Activated CD4-positive, alpha-beta T cell treated with anti-CD3 and anti-CD28 coated beads for 48 hours (primary cell): Measurements from ENCODE around the gene YAP1.

ENCODE experiments used
- DNase-seq: peaks from one replicate; pipeline ENCODE4 v3.0.0-alpha.2; 2020

YAP1 gene

DNA sequence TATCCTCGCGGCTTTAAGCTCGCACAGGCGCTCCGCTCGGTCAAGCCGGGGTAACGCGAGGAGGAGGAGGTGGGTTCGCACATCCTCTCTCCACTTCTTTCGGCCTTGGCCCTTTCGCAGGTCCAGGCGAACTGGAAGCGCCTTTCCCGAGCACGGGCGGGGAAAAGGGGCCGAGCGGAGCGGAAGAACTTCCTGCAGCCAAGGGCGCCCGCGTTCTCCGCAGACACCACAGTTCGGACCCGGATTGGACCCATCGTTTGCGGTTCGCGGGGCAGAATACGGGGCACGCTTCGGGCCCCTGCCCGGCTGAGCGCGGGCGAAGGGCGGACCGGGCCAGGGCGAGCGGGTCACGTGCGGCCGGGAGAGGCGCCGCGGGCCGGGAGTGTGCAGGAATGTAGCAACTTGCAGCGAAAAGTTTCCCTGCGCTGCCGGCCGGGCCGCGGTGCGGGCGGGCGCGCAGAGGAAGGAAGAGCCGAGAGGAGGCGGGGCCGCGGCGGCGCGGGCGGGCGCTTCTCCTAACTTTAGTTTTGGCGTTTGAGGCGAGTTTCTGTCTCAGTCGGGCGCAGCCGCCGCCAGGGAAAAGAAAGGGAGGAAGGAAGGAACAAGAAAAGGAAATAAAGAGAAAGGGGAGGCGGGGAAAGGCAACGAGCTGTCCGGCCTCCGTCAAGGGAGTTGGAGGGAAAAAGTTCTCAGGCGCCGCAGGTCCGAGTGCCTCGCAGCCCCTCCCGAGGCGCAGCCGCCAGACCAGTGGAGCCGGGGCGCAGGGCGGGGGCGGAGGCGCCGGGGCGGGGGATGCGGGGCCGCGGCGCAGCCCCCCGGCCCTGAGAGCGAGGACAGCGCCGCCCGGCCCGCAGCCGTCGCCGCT lies at the start of gene YAP1:
Gene YAP1, plus strand, starts transcription at position 552 of the 865 bp plus-strand sequence. CDS start 402 bp downstream, outside the sequence.
- DNase-seq: peak; percentile 79

DNA sequence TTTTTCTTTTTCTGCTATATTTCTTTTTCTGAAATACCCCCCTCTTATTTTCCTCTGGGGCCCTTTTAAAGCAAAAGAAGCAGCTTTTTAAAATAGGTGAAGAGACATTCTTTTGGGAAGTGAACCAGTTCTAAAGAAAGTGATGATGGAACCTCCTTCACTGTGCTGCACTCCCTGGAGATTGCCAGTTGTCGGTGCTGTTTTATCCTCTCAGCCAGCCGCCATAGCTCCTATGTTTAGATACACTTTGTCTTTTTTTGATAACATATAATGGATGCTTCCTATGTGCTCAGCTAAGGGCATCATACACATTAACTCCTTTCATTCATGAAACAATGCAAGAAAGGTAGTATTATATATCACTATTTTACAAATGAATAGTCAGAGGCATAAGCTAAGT lies 49.0 kb upstream of the YAP1 start:
- no peak for DNase-seq

DNA sequence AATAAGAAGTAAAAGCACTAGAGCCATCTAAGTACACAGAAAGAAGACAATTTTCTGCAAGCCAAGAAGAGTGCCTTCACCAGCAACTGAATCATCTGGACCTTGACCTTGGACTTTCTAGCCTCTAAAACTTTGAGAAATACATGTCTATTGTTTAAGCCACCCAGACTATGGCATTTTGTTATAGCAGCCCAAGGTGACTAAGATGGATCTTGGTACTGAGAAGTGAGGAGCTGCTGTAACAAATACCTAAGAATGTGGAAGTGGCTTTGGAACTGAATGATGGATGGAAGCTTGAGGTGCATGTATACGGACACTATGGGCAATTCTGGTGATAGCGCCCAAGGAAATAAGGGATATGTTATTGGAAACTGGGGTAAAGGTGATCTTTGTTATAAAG lies 48.1 kb upstream of the YAP1 start:
- DNase-seq: no peak

DNA sequence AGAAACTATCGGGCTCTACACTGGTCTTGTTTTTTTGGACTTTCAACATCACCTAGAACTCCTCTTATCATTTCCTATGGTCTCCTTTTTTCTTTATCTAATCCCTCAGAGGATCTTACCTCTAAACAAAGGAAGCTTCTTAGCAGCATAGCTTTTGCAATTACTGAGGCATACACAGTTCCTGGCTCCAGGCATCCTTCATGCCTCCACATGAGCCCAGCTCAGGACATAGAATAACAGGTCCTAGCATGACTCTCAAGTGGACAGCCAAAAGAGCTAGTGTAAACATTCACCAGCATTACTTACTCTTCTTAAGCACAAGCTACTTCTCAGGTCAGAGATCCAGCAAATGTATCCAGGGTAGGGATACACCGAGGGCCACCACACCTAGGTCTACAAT lies 45.9 kb upstream of the YAP1 start:
- no peak for DNase-seq

DNA sequence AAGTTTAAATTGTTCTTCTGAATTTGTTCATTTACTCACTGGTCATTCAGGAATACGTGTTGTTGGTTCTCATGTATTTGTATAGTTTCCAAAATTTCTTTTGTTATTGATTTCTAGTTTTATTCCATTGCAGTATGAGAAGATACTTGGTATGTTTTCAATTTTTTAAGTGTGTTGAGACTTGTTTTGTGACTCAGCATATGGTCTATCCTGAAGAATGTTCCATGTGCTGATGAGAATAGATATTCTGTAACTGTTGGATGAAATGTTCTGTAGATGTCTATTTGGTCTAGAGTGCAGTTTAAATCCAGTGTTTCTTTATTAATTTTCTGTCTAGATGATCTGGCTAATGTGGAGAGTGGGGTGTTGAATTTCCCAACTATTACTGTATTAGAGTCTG lies 39.5 kb upstream of the YAP1 start:
- DNase-seq: no peak

DNA sequence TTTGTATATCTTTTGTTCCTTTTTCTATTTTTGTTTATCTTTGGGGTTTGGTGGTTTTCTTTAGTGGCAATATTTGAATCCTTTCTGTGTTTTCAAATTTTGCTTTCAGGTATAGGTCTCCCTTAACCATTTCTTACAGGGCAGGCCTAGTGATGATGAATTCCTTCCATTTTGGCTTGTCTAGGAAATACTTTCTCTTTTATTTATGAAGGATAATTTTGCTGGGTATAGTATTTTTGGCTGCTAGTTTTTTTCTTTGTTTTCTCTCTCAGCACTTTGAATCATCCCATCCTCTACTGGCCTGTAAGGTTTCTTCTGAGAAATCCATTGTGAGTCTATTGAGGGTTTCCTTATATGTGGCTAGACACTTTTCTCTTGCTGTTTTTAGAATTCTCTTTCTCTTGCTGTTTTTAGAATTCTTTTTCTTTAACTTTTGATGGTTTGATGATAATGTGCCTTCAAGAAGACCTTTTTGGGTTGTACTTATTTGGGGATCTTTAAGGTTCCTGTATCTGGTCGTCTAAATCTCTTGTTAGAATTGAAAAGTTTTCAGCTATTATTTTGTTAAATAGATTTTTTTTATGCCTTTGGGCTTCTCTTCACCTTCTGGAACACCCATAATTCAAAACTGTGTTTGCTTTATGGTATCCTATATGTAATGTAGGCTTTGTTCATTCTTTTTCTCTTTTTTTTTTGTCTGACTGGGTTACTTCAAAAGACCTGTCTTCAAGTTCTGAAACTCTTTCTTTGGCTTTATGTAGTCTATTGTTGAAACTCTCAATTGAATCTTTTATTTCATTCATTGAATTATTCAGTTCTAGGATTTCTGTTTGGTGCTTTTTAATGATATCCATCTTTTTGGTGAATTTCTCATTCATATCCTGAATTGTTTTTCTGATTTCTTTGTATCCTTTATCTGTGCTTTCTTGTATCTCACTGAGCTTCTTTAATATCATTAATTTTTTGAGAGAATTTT lies 38.5 kb upstream of the YAP1 start:
- DNase-seq: no peak

DNA sequence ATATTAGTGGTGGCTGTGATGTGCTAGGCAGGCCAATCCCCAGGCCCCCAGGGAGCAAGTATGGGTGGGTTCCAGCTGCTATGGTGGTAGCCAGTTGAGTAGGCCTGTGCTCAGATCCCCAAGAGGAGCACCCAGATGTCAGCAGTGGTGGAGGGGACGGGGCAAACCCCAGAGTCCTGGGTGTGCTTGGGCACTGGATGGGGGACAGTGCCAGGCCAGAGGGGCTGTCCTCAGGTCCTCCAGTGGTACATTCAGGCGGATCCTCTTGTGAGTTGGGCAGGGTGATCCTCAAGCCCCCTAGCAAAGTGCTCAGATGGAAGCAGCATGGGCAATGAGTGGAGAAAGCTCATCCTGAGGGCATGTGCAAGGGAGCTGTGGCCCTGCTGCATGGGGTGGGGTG lies 37.0 kb upstream of the YAP1 start:
- DNase-seq: no peak

DNA sequence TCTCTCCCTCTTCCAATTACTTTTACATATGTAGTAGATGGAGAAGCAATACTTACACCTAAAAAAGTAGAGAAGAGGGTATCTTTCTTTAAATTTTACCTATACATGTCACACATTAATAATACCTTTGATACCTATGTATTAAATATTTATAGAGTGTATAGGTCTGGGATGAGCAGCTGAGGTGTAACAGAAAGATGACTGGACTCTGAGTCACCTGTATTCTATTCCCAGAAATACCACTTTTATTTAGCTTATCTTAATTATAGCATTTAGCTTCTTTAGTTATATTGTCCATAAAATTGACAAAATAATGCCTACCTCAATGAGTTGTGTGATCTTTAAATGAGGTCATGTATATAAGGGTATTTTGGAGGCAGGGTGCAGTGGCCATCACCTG lies 30.6 kb upstream of the YAP1 start:
- no peak for DNase-seq

DNA sequence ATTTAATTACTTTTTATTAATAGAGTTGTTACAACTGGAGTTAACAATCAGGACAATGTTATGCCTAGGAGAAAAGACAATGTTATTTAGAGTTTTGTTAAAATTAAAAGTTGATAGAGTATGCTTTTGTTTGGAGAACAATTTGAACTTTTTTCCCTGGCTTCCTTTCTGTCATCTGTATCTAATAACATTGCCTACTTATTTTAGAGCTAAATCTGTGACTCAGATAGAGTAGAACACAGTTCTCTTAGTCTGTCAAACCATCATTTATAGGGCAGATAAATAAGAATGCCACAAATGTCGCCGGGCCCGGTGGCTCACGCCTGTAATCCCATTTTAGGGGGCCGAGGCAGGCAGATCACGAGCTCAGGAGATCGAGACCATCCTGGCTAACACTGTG lies 28.9 kb upstream of the YAP1 start:
- DNase-seq: no peak

DNA sequence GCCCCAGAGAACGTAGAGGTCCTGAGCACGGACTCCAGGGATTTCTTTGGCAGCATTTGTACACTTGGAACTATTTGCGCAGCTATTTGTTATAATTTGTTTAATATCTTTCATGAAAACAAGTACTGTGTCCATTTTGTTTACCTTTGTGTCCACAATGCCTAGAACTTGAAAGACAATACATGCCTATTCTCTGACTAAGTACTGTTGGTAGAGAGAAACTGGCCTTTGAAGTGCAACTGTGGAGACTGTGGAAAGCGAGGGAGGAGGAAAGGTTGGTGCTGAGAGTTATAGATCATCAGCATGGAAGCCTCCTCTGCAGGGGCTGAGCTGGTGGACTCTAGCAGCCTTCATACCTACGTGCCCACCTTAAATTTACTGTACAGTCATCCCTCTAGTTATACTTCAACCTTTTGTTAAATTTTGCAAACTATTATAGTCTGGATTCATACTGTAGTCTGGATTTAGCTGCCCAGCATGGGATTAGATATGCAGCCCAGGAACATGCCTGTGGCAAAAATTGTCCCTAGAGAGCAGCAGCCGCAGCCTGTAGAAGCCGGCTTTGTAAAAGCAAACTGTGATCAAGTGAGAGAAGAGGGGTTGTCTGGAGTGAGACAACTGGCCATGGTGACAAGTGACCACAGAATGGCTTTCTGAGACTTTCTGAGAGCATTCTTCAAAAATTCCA lies 24.2 kb upstream of the YAP1 start:
- no peak for DNase-seq

DNA sequence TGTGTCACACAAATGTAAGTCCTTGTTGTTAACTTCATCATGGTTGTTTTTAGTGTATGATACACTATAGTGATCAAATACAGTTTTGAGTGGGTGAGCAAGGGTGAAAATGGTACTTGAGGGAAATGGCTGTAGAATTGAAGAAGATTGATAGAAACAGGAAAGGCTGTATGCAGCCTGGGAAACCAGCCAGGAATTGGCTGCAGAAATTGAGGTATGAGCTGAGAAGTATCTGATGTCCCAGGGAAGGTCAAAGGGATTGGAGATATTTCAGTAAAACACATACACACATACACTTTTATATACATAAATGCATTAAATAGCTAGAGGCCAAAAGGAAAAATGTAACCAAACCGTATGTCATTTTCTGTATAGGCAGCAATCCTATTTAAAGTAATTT lies 13.1 kb upstream of the YAP1 start:
- no peak for DNase-seq

DNA sequence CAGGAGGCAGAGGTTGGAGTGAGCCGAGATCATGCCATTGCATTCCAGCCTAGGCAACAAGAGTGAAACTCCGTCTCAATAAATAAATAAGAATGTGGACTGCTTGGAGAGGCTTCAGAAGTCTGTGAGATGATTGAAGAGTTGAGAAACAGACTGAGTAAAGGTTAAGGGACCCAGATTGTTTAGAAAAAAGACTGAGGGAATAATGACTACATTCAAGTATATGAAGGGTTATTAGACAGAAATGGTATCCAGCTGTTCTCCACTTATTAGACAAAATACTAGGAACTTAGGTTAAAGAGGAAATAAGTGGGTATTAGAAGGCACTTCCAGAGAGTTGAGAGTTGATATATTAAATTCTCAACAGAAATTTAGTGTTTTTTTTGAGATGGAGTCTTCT lies 10.5 kb upstream of the YAP1 start:
- no peak for DNase-seq

DNA sequence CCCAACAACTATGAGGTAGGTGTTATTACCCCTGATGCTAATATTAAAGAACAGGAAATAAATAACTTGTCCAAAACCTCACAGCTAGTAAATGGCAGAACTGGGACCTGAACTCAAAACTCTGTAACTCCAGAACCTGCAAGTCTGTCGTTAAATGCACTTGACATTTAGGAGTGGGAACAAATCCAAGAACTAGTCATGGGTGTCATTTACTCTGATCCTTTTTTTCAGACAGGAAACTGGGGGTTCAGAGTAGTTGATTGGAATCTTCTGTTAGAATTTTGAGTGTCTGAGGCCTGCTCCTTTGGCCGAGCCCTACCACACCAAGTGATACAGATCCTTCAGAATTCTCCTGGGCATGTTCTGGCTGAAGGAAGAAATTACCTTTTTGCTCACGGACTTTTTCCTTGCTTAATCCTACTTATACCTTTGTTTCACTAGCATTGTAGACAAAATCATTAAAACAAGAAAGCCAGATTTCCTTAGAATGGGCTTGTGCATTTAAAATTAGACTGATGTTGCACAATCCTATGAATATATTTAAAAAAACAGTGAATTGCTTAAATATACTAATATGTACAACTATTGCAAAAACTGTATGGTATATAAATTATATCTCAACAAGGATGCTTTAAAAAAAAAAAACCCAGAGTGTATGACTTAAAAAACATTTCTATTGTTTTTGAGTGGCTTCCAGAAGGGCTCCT lies 1.4 kb upstream of the YAP1 start:
- no peak for DNase-seq

DNA sequence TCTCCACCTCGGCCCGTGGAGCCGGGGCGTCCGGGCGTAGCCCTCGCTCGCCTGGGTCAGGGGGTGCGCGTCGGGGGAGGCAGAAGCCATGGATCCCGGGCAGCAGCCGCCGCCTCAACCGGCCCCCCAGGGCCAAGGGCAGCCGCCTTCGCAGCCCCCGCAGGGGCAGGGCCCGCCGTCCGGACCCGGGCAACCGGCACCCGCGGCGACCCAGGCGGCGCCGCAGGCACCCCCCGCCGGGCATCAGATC lies 439 bp downstream of the YAP1 start:
- no peak for DNase-seq

DNA sequence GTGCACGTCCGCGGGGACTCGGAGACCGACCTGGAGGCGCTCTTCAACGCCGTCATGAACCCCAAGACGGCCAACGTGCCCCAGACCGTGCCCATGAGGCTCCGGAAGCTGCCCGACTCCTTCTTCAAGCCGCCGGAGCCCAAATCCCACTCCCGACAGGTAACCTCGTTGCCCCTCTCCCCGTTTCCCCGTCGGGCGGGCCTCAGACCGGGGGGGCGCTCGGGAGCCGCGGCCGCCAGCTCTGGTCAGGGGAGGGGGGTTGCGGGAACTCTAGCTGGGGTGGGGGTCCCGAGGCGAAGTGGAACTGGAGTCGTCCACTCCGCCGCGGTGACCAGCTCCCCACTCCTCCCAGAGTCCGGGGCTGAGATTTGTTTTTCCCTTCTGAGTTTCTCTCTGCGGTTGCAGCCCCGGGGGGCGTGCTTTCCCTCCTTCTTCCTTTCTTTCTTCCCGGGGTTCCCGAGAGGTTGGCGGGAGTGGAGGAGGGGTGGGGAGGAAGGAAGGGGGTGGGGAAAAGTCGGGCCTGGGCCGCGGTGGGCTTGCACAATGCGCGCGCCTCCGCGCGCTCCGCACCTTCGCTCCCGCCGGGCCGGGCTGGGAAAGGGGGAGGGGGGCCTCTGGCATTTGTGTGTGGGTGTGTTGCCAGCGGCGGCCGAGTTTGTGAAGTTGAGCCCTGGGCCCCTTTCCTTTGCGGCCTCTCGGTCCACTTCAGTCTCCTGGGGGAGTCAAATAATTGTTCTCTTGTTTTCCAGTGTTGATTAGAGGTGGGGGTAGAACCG lies 952 bp downstream of the YAP1 start:
- peak; percentile 27 for DNase-seq

DNA sequence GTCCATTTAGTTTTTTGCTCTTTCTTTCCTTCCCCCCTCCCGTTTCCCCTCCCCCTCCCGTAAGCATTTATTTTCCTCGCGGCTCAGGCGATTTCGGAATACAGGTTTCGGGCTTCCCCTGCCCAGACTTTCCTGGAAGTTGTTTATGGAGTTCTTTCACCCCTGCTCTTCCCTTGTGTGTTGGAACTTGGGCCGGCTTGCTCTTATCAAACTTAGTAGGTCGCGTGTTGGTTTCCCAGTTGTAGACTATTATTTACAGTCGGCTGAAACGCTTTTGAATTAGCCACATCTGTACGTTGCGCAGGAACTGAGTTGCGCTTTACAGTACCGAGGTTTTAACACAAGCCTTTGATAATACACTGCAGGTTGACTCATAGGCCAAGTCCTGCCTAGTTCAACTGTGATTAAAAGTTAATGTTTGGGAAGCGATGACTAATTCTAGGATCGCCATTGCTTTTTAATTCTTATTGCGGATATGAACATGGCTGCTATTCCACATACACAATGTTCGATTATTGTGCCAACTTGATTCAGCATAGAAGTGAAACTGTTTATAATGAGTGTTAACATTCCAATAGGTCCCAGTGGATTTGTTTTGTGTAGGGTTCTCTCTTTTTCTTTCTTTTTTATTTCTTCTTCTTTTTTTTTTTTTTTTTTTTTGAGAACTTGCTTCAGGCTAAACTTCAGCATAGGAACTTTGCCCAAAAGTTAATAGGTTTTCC lies 1.7 kb downstream of the YAP1 start:
- peak; percentile 25 for DNase-seq

DNA sequence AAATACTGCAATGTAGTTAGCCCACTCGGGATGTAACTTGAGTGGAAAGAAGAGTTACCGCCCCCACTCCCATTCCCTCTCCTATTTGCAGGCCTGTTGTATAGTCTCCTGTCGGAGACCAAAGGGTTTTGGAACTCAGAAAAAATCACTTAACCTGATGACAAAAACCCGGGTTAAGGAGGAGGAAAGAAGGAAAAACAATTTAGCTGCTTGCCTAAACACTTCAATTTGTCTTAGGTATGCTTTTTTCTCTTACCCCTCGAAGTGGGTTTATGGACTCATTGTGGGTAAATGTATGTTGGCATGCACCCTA lies 2.2 kb downstream of the YAP1 start:
- no peak for DNase-seq

DNA sequence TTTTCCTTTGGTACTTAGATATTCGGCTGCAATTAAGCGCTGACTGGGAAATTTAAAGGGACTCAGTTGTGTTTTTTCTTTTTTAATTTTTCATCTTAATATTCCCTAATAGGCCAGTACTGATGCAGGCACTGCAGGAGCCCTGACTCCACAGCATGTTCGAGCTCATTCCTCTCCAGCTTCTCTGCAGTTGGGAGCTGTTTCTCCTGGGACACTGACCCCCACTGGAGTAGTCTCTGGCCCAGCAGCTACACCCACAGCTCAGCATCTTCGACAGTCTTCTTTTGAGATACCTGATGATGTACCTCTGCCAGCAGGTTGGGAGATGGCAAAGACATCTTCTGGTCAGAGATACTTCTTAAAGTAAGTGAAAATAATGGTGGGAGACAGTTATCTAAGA lies 3.8 kb downstream of the YAP1 start:
- DNase-seq: no peak

DNA sequence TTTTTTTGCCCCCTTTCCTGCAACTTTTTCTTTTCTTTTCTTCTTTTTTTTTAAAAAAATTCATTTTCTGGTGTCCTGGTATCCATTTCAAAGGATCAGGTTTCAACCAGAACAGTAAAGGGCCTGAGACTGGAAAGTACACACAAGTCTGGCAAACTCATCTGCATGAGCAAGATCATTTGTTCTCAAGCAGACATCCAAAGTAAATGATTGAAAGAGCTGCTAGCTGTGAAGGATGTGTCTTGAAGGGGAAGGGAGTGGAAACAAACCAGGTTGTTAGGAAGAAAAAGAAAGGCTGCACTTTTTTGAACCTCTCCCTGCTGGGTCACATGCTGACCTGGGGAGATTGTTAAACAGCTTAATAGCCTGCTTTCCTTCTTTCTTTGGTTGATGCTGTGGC lies 5.3 kb downstream of the YAP1 start:
- DNase-seq: no peak

DNA sequence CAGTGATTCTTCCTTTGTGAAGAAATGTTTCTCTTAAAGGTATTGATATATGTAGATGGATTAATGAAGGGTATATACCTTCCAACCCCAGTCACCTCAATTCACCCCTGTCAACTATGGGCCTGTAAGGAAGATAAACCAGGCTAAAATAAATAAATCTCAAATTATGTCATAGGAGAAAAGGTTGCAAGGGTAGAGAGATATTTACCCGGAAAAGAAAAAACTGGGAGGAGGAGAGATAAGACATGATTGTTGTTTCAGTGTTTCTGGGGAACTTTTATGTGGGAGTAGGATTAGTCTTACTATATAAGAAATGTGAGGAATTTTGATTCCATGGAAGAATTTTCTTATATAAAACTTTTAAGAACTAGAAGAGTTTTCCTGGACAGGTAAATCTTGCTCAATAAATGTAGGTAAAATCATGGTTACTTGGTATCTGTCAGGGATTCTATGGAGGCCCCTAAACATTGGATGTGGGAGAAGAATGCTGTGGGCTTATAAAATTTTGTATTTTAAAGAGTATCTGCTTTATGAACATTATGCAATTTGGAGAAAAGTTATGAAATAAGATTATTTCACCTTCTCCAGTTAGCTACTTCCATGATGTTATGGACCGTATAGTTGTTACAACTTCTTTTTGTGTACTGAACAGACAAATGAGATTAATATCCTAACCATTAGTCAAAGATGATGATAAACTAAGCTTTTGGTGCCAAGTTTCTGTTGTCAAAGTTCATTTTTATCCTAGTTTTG lies 6.4 kb downstream of the YAP1 start:
- DNase-seq: no peak
